Measurements from ENCODE around the gene UGT1A5.
"Not testable (repeated sequence)": the region's sequence is repeated elsewhere in the genome, so short reads cannot be mapped to it uniquely, and the experiment has no call there.

- TF ChIP-seq CTCF (IDR thresholded peaks at IDR 0.05); SMC3 (IDR thresholded peaks at IDR 0.05; ENCODE audit: low read depth, low read length); RAD21 (IDR thresholded peaks at IDR 0.05; ENCODE audit: low read length); GATA2 (CRISPR knock-in tag; IDR thresholded peaks at IDR 0.05); TAF1 (IDR thresholded peaks at IDR 0.05; ENCODE audit: borderline replicate concordance, low read depth, low read length); PBX3 (IDR thresholded peaks at IDR 0.05); GABPA (IDR thresholded peaks at IDR 0.05; ENCODE audit: low read depth); NRF1 (IDR thresholded peaks at IDR 0.05; ENCODE audit: low read depth, low read length); POLR2AphosphoS5 (IDR thresholded peaks at IDR 0.05; ENCODE audit: low read depth, low read length); RFX5 (IDR thresholded peaks at IDR 0.05; ENCODE audit: low read length); CHD2 (IDR thresholded peaks at IDR 0.05; ENCODE audit: low read length, partially characterized antibody); EZH2phosphoT487 (IDR thresholded peaks at IDR 0.05; ENCODE audit: borderline replicate concordance, low read depth): not testable (repeated sequence)
Observed at GRCh38 chr2:233700842-233701241, 11.9 kb upstream of the UGT1A5 start.
